HG03103 (cell line): ENCODE data around the gene FCAMR.

Experiments used
- ATAC-seq: cut with Tn5 transposase; IDR thresholded peaks from one replicate; pipeline ENCODE4 v1.9.1; 2021; ENCODE audit warnings: low read depth; ENCODE audit not compliant: unreplicated experiment

The FCAMR gene, protein sequence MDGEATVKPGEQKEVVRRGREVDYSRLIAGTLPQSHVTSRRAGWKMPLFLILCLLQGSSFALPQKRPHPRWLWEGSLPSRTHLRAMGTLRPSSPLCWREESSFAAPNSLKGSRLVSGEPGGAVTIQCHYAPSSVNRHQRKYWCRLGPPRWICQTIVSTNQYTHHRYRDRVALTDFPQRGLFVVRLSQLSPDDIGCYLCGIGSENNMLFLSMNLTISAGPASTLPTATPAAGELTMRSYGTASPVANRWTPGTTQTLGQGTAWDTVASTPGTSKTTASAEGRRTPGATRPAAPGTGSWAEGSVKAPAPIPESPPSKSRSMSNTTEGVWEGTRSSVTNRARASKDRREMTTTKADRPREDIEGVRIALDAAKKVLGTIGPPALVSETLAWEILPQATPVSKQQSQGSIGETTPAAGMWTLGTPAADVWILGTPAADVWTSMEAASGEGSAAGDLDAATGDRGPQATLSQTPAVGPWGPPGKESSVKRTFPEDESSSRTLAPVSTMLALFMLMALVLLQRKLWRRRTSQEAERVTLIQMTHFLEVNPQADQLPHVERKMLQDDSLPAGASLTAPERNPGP

GRCh38 chr1:206970446-206970845 is at the start of gene FCAMR:
TSS of gene FCAMR (minus strand) at chr1:206970460. CDS start at chr1:206970125, 335 bp downstream.
- ATAC-seq: no peak

GRCh38 chr1:207019661-207020060 is 49.4 kb upstream of the FCAMR start:
- no peak for ATAC-seq

GRCh38 chr1:207019161-207019560 is 48.9 kb upstream of the FCAMR start:
- no peak for ATAC-seq

DNA sequence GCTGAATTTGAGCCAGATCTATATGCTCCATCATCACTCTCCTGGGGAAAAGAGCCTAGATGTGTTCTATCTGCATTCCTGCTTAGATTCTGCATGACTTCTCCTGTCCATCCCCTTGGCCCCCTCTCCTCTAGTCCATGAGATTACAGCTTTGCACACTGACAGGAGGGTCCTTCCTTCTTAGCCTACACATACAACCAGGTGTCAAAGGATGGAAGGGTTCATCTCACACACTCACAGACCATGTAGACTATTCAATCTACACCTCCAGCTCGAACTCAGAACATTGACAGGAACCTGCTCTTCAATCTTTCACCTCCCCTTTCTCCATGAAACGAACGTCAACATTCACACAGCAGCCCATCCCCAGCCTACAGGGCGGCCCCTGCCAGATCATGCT is 48.4 kb upstream of the FCAMR start:
- no peak for ATAC-seq

GRCh38 chr1:207017615-207018559 is 47.6 kb upstream of the FCAMR start:
- no peak for ATAC-seq

DNA sequence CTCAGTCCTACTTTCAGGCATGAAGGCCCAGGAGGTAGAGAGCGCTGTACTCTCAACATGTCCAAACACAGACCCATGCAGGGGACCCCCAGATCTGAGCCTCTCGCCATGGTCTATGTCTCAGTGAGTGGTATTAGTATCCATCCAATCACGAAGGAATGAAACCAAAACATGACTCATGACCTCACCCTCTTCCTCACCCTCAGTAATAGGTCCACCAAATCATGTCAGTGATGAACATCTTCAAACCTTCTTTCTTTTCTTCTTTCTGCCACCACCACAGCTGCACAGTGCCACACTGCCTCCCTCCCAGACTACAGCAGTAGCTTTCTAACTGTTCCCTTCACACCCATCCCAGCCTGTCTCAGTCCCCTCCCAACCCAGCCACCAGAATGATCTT is 45.5 kb upstream of the FCAMR start:
- ATAC-seq: no peak

GRCh38 chr1:207014728-207015127 is 44.5 kb upstream of the FCAMR start:
- ATAC-seq: no peak

DNA sequence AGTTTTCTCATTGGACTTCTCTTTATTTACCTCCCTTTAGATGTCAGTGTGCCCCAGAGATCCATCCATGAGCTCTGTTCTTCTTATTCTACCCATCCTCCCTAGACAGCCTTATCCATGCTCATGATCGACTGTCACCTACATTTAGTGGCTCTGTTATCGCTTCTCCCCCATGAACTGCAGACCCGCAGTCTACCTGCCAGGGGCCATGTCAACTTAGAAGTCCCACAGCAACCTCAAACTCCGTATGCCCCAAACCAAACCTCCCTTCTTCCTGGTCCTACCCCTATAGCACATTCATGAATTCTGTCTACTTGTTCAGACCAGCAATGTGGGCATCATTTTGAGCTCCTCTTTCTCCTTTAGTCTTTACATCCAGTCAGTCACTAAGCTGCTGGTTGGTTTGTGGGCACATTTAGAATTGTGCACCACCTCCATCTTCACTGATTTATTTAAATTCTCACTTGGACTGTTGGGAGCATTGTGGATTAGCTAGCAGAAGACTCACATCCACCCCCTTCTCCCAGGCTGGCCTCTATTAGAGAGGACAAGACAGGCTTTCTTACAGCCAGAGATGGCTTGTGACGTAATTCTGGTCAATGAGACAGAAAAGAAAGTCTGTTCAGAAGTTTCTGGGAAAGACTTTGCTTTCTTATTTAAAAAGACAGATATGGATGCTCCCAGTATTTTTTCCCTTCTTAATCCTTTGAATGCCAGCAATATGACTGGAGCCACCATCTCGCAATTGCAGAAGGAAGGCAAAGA is 43.2 kb upstream of the FCAMR start:
- ATAC-seq: no peak

DNA sequence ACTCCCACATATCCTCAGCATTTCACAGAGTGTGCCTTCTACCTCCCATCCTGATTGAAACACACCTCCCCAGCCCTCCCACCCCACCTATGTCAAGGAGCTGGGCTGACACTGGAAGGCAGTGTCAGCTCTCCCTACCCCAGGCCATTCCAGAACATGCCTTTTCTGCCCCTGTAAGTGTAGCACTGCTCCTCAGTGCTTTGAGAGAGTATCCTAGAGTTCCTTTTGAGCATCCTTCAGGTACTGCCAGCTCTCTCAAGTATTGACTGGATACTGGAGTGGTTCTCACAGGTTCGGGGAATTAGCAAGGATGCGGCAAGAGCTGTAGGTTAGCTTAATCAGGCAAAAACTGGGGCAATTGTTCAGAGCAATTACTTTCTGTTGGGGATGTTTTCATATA is 40.5 kb upstream of the FCAMR start:
- ATAC-seq: no peak

DNA sequence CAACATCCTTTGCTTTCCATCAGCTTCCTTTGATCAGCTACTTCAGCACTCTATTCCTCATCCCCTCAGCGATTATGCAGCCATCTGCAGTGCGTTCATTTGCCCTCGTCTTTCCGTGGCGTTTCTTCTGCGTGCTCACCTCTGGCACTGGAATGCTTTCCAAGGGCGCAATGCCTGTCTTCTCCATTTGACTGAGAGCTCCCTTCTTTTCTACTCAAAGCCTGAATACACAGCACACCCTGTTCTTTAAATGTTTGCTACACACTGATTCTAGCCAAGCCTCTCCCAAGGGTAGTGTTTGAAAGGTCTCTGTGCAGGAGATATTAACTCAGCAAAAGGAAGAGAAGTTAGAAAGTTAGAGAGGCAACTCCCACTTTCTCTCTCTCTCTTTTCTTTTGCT is 39.7 kb upstream of the FCAMR start:
- ATAC-seq: no peak

DNA sequence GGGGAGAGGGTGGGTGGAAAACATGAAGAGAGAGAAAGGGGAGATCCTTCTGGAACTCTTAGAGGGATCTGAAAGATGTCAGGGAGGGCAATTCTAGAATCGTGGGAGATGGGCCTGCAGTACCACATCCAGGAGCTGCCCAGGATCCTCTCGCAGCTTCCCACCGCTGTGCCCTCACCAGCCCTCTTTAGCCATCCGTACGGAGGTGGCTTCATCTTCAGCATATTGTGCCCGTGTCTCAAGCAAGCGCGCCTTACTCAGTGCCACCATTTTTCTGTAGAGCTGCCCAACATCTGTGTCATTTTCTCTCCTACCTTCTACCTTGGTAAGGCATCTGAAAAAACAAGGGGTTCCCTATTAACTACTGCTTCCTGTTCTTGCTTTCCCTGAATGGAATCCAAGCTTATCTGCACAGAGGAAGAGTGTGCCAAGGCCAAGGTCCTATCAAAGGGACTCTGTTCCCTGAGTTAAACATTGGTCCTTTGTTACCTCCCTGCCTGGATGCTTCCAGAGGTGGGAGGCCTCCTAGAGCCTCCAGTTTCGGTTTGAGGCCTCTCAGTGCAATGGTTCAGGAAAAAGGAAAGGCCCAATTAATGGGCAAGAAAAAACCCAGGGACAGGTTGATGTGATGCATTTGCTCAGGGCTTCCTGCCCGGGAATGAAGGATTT is 39.1 kb upstream of the FCAMR start:
- ATAC-seq: no peak

GRCh38 chr1:207007352-207008033 is 37.2 kb upstream of the FCAMR start:
- ATAC-seq: no peak

GRCh38 chr1:207006914-207007313 is 36.7 kb upstream of the FCAMR start:
- no peak for ATAC-seq

DNA sequence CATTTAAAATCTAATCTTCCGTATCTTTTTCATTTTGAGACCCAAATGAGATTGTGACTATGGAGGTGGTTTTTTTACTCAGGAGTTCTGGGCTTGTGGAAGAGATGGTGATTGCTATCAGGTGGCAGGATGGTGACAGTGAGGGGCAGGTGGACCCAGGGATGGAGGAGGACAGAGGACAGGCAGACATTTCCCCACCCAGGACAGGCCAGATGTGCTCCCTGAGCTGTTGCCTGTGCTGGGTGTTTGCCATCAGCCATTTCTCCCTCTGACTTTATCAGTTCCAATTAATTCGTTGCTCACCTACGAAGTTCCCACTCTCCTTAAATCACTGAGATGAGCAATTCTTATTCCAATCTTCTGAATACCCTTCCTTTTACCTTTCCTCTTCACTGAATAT is 35.8 kb upstream of the FCAMR start:
- no peak for ATAC-seq

DNA sequence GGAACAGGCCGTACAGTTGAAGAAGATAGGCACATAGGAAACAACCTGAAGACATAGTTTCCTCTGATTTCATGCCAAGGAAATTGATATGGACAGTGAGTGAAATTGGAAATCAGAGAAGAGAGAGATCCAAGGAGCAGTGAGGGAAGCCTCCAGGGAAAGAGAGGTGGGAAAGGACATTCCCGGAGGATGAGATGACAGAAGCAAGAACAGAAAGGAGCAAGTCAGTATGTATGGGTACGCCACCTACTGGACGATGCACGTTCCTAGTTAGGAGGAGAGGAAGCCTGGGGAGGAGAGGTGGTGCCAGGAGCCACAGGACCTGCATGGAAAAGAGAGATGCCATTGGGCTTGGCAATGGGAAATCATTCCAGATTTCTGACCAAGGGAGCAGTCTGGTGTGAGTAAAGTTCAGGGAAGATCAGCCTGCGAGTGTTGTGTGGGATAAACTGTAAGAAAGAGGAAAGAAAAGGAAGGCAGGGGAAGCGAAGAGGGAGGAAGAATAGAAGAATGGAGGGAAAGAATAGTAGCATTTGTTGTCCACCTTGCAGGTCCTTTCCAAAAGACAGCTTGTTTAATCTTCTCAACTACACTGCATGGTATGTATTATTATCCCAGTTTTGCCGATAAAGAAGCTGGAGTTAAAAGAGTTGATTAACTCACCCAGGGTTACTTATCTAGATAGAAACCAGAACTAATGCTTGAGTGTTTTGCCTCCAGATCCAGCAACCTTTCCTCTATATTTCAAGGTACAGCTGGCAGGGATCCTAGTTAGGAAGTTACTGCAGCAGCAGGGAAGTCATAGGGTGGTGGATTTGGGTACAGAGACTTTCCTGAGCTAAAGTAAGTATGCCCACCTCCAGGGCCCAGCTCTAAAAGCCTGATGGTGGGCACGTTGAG is 34.9 kb upstream of the FCAMR start:
- ATAC-seq: no peak

DNA sequence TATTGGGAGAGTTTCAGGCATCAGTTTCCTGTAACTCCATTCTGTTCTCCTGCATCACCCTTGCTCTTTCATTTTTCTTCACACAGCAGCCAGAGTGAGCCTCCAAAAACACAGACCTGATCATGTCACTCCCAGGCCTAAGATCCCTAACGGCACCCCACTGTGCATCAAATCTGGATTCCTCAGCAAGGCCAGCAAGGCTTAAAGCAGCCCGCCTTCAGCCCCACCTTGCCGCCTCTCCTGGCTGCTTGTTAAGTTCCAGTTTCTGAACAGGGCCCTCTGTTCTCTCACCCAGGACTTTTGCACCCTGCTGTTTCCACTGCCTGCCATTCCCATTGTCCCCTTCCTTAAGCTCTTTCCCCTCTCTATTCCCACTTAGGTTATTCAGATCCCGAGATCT is 33.0 kb upstream of the FCAMR start:
- no peak for ATAC-seq

DNA sequence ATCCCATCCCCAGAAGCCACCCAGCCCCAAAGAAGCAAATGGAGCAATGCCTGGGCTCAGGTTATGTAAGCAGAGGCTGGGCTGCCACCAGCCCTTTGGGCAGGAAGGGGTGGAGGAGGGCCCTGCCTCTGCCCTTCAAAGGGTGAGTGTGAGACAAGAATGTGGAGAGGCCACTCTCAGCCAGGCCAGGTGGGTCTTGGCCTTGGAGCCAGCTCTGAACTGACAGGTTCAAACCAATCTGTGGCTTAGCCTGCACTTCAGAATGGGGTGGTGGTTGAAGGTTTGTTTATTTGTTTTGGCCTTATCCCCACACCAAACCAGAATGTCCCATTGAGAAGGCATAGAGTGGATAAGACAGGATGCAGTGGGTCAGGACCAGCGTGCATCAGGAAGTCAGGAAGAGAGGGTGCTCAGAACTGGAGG is 32.5 kb upstream of the FCAMR start:
- ATAC-seq: no peak

GRCh38 chr1:207001492-207002245 is 31.4 kb upstream of the FCAMR start:
- ATAC-seq: no peak
